K562 (cell line): ENCODE results near the gene IPO13. TPM values are rescaled to one million over a fixed set of nuclear protein-coding genes. Genes with fewer than 3 reads are reported as not detected.
A peak's percentile ranks its signal among the peaks of the same experiment; 100 is the strongest.

Experiments
- ATF3 ChIP-seq, 2 experiments: fragments of 450-650 bp in 1 of 2; sonication (generic) in 1 of 2; formaldehyde crosslinking in 1 of 2; IDR thresholded peaks in 1 of 2; conservative IDR thresholded peaks in 1 of 2; 2 replicates each; pipeline versions ENCODE4 v1.6.1 to v1.8.1; 2016 to 2023; ENCODE audit warnings: mild to moderate bottlenecking in 2 of 2, moderate library complexity in 2 of 2, inconsistent platforms in 1 of 2, missing genetic modification reagents in 1 of 2
- BMI1 ChIP-seq: fragments of 150-350 bp; IDR thresholded peaks from 2 replicates; pipeline ENCODE4 v1.6.1; 2014; ENCODE audit warnings: low read length
- CHAMP1 ChIP-seq: fragments of 450-650 bp; IDR thresholded peaks from 2 replicates; pipeline ENCODE4 v1.6.1; 2016; ENCODE audit warnings: mild to moderate bottlenecking
- E2F5 ChIP-seq: sonication (generic); formaldehyde crosslinking; IDR thresholded peaks from 2 replicates; pipeline ENCODE4 v1.8.0; 2022; ENCODE audit warnings: mild to moderate bottlenecking, missing genetic modification reagents
- HNRNPUL1 ChIP-seq: fragments of 200-400 bp; formaldehyde crosslinking; IDR thresholded peaks from 2 replicates; pipeline ENCODE4 v1.6.1; 2017; ENCODE audit warnings: low read length
- MTF1 ChIP-seq: fragments of 250-450 bp; sonication (Bioruptor Pico); IDR thresholded peaks from 2 replicates; pipeline ENCODE4 v1.9.0; 2021; ENCODE audit warnings: moderate library complexity, mild to moderate bottlenecking, inconsistent platforms, borderline replicate concordance
- SAFB ChIP-seq: fragments of 200-400 bp; formaldehyde crosslinking; IDR thresholded peaks from 2 replicates; pipeline ENCODE4 v1.6.1; 2017; ENCODE audit warnings: low read depth, low read length, borderline replicate concordance
- ZBTB33 ChIP-seq: sonication (generic); formaldehyde crosslinking; IDR thresholded peaks from 2 replicates; pipeline ENCODE4 v1.8.1; 2023; ENCODE audit warnings: mild to moderate bottlenecking, missing genetic modification reagents
- ZMIZ1 ChIP-seq, 2 experiments: fragments of 150-350 bp in 1 of 2; IDR thresholded peaks; 2 replicates each; pipeline ENCODE4 v1.6.1; 2012 to 2016; ENCODE audit warnings: low read depth in 2 of 2, low read length in 2 of 2, mild to moderate bottlenecking in 1 of 2, moderate library complexity in 1 of 2
- polyA plus RNA-seq, 8 experiments: library from polyadenylated mRNA; depleted of rRNA in 4 of 8; stranded (reverse) in 5 of 8; unstranded in 3 of 8; fragments of >200 nt; fragmentation: Nextera tagmentation in 2 of 8; fragmentation: Illumina TruSeq in 1 of 8; extraction: Ambion mirVana in 2 of 8; extraction: Trizol in 1 of 8; gene quantifications; 2 replicates each; pipeline versions ENCODE4 v1.2.1 to v1.2.3, GENCODE V29; 2011 to 2014; ENCODE audit warnings: inconsistent platforms in 1 of 8, missing spikeins in 1 of 8
- total RNA-seq, 7 experiments: library from RNA; depleted of rRNA in 6 of 7; stranded (reverse); fragments of >200 nt in 6 of 7; fragmentation: Illumina TruSeq in 2 of 7; extraction: Trizol in 2 of 7; gene quantifications; 2 replicates each; pipeline versions ENCODE4 v1.2.1 to v1.2.3, GENCODE V29; 2011 to 2021; ENCODE audit warnings: low replicate concordance in 1 of 7

The IPO13 gene
- total and polyA plus RNA-seq, 9 of the 15 experiments (the other 6 are each of a cell fraction or from before 2014, with no cell fraction given), result 7.0 to 30.8 (median 16.2) TPM

GRCh38 chr1:43982808-43983207 lies 36.1 kb downstream of the IPO13 start (continued):
- TF ChIP-seq E2F5 (CRISPR knock-in tag) (no peak), SAFB (no peak), HNRNPUL1 (no peak), ZBTB33 (CRISPR knock-in tag) (peak; percentile 84), MTF1 (CRISPR knock-in tag) (no peak), BMI1 (no peak), ATF3 (IDR thresholded peaks at IDR 0.05) (peak; percentile 32; the same call in 1 of the 2 replicates), ATF3 (CRISPR knock-in tag; conservative IDR thresholded peaks at IDR 0.05) (no peak), ZMIZ1 (IDR thresholded peaks at IDR 0.05; ENCODE audit: low read depth in 2 of 2, low read length in 2 of 2) (no peak), CHAMP1 (no peak)
